H1 (cell line): ENCODE measurements around the gene RREB1. TPM values are rescaled to one million over a fixed set of nuclear protein-coding genes. Genes with fewer than 3 reads are reported as not detected.

Experiments
- CTCF ChIA-PET: fragments of 300-600 bp; sonication (Branson Sonifier 250); formaldehyde crosslinking; loops from one replicate; lab custom pipeline; 2021; ENCODE audit not compliant: partially characterized antibody; lab: Charles Lee
- POLR2A ChIA-PET: fragments of 300-600 bp; sonication (Branson Sonifier 250); formaldehyde crosslinking; loops from one replicate; lab custom pipeline; 2021; ENCODE audit warnings: inconsistent platforms; ENCODE audit not compliant: partially characterized antibody; lab: Charles Lee
- DNase-seq, 2 experiments: peaks; one replicate each; pipeline versions ENCODE4 v3.0.0 to v3.0.0-alpha.2; 2010 to 2022; ENCODE audit warnings: low spot score in 2 of 2, low read depth in 1 of 2, mixed read lengths in 1 of 2
- FAIRE-seq: peaks from 2 replicates; lab custom pipeline; 2011; peaks lifted over from hg19 to GRCh38; lab: Jason Lieb, UNC
- H2AFZ ChIP-seq: 2 replicates; pipeline ENCODE4 v1.8.1; 2012; ENCODE audit warnings: low read length, inconsistent platforms
- H2AK5ac ChIP-seq: 2 replicates; pipeline ENCODE4 v1.6.1; 2013; ENCODE audit warnings: low read depth, low read length
- H2BK120ac ChIP-seq: replicated peaks from 2 replicates; pipeline ENCODE3; 2013; ENCODE audit warnings: low read depth, low read length, inconsistent platforms
- H2BK12ac ChIP-seq: 2 replicates; pipeline ENCODE4 v1.6.1; 2013; ENCODE audit warnings: low read depth, low read length
- H2BK15ac ChIP-seq: 2 replicates; pipeline ENCODE4 v1.6.1; 2013; ENCODE audit warnings: low read length
- H2BK20ac ChIP-seq: 2 replicates; pipeline ENCODE4 v1.6.1; 2013; ENCODE audit warnings: low read length
- H2BK5ac ChIP-seq: 2 replicates; pipeline ENCODE4 v1.6.1; 2013; ENCODE audit warnings: low read depth, low read length
- H3K14ac ChIP-seq: 2 replicates; pipeline ENCODE4 v1.6.1; 2013; ENCODE audit warnings: inconsistent platforms; ENCODE audit not compliant: insufficient read length
- H3K18ac ChIP-seq: 2 replicates; pipeline ENCODE4 v1.6.1; 2013; ENCODE audit warnings: low read length; ENCODE audit errors: extremely low read depth
- H3K23ac ChIP-seq: 2 replicates; pipeline ENCODE4 v1.6.1; 2013; ENCODE audit warnings: inconsistent platforms; ENCODE audit not compliant: insufficient read length
- H3K23me2 ChIP-seq: 2 replicates; pipeline ENCODE4 v1.6.1; 2013; ENCODE audit warnings: low read depth, low read length
- H3K27ac ChIP-seq: 2 replicates; pipeline ENCODE4 v1.6.1; 2011; ENCODE audit warnings: low read depth, low read length, inconsistent platforms
- H3K27me3 ChIP-seq, 4 experiments: replicated peaks in 1 of 4; 1 replicate in 1 of 4; 2 replicates in 3 of 4; pipeline versions ENCODE4 v1.6.1 to v1.8.1; 2011 to 2013; ENCODE audit warnings: low read length in 3 of 4, mild to moderate bottlenecking in 3 of 4, inconsistent platforms in 2 of 4, mixed read lengths in 2 of 4, moderate library complexity in 1 of 4; ENCODE audit not compliant: control insufficient read depth in 3 of 4, insufficient read depth in 3 of 4; ENCODE audit errors: extremely low read depth in 1 of 4
- H3K36me3 ChIP-seq, 4 experiments: 2 replicates each; pipeline versions ENCODE4 v1.6.1 to v1.8.1; 2011 to 2013; ENCODE audit warnings: mild to moderate bottlenecking in 4 of 4, low read length in 3 of 4, moderate library complexity in 2 of 4, control low read depth in 1 of 4, inconsistent platforms in 1 of 4; ENCODE audit not compliant: insufficient read depth in 4 of 4, control insufficient read depth in 2 of 4
- H3K4ac ChIP-seq: replicated peaks from 2 replicates; pipeline ENCODE3; 2013; ENCODE audit warnings: low read length, low read depth, mixed read lengths, inconsistent platforms; ENCODE audit not compliant: insufficient read length
- H3K4me1 ChIP-seq, 4 experiments: replicated peaks in 1 of 4; 1 replicate in 1 of 4; 2 replicates in 3 of 4; pipeline versions ENCODE4 v1.6.1 to v1.8.1; 2011 to 2013; ENCODE audit warnings: low read length in 3 of 4, inconsistent platforms in 2 of 4, mixed read lengths in 1 of 4; ENCODE audit not compliant: insufficient read depth in 4 of 4, control insufficient read depth in 3 of 4
- H3K4me2 ChIP-seq, 2 experiments: 2 replicates each; pipeline versions ENCODE4 v1.6.1 to v1.8.1; 2011 to 2013; ENCODE audit warnings: low read depth in 2 of 2, low read length in 2 of 2, control low read depth in 1 of 2, inconsistent platforms in 1 of 2, mild to moderate bottlenecking in 1 of 2; ENCODE audit not compliant: insufficient read depth in 1 of 2
- H3K4me3 ChIP-seq, 4 experiments: fragments of 200-600, 300-600 bp in 1 of 4; sonication (generic), shearing (Covaris generic), sonication (Bioruptor Twin) in 1 of 4; 2 replicates each; pipeline versions ENCODE4 v1.5.1 to v1.8.1; 2011 to 2016; ENCODE audit warnings: low read length in 4 of 4, low read depth in 3 of 4, control low read depth in 2 of 4, inconsistent platforms in 2 of 4, mild to moderate bottlenecking in 2 of 4, mixed read lengths in 1 of 4, moderate library complexity in 1 of 4; ENCODE audit not compliant: insufficient read depth in 2 of 4; ENCODE audit errors: extremely low read depth in 1 of 4
- H3K56ac ChIP-seq: replicated peaks from 2 replicates; pipeline ENCODE3; 2013; ENCODE audit warnings: low read depth, mild to moderate bottlenecking, mixed read lengths, low read length, inconsistent platforms; ENCODE audit not compliant: insufficient read length
- H3K79me1 ChIP-seq: 2 replicates; pipeline ENCODE4 v1.6.1; 2013; ENCODE audit warnings: low read depth, low read length, control low read depth
- H3K79me2 ChIP-seq, 2 experiments: 2 replicates each; pipeline versions ENCODE4 v1.6.1 to v1.8.1; 2012 to 2013; ENCODE audit warnings: low read length in 2 of 2, mild to moderate bottlenecking in 2 of 2, inconsistent platforms in 1 of 2; ENCODE audit not compliant: insufficient read depth in 2 of 2, control insufficient read depth in 1 of 2
- H3K9ac ChIP-seq, 4 experiments: replicated peaks in 1 of 4; 1 replicate in 1 of 4; 2 replicates in 3 of 4; pipeline versions ENCODE4 v1.6.1 to v1.8.1; 2011 to 2013; ENCODE audit warnings: low read depth in 3 of 4, low read length in 3 of 4, control low read depth in 2 of 4, mild to moderate bottlenecking in 2 of 4, moderate library complexity in 2 of 4, inconsistent platforms in 1 of 4; ENCODE audit errors: extremely low read depth in 1 of 4
- H3K9me3 ChIP-seq, 2 experiments: 2 replicates each; pipeline versions ENCODE4 v1.6.1 to v1.8.1; 2012 to 2013; ENCODE audit warnings: mild to moderate bottlenecking in 2 of 2, moderate library complexity in 2 of 2, control low read depth in 1 of 2, inconsistent platforms in 1 of 2, low read depth in 1 of 2, low read length in 1 of 2, mixed read lengths in 1 of 2; ENCODE audit not compliant: insufficient read depth in 2 of 2
- H4K20me1 ChIP-seq, 2 experiments: replicated peaks in 1 of 2; 2 replicates each; pipeline versions ENCODE3 to v1.8.1; 2011 to 2013; ENCODE audit warnings: inconsistent platforms in 2 of 2, low read length in 2 of 2, mild to moderate bottlenecking in 1 of 2; ENCODE audit not compliant: insufficient read depth in 2 of 2, control insufficient read depth in 1 of 2
- H4K5ac ChIP-seq: 2 replicates; pipeline ENCODE4 v1.6.1; 2013; ENCODE audit warnings: low read length, low read depth, mixed read lengths, inconsistent platforms; ENCODE audit not compliant: insufficient read length
- H4K8ac ChIP-seq: 2 replicates; pipeline ENCODE4 v1.8.0; 2013; ENCODE audit warnings: mild to moderate bottlenecking, moderate library complexity, low read length, inconsistent platforms; ENCODE audit not compliant: insufficient read depth; ENCODE audit errors: extremely low read depth
- H4K91ac ChIP-seq: replicated peaks from 2 replicates; pipeline ENCODE3; 2013; ENCODE audit warnings: low read length, mixed read lengths, inconsistent platforms; ENCODE audit not compliant: insufficient read length
- CREB1 ChIP-seq: IDR thresholded peaks from 2 replicates; pipeline ENCODE4 v1.6.1; 2012; ENCODE audit warnings: inconsistent platforms
- KDM5A ChIP-seq: fragments of 200-600 bp; IDR thresholded peaks from 2 replicates; pipeline ENCODE4 v1.7.1; 2012; ENCODE audit warnings: mild to moderate bottlenecking, low read length, inconsistent platforms, mixed read lengths
- PHF8 ChIP-seq: fragments of 200-600 bp; sonication (generic); conservative IDR thresholded peaks from 2 replicates; pipeline ENCODE4 v1.7.1; 2012; ENCODE audit warnings: low read depth, mild to moderate bottlenecking, inconsistent platforms, low read length, moderate library complexity
- WGBS, 2 experiments: shearing (Covaris generic) in 1 of 2; methylation state at CpG; one replicate each; pipeline versions ENCODE4 v1.1.6 to v1.1.7; 2013 to 2015; ENCODE audit warnings: low lambda C conversion rate in 2 of 2, mixed read lengths in 2 of 2, inconsistent platforms in 1 of 2, low coverage in 1 of 2, missing lambda C conversion rate in 1 of 2; ENCODE audit not compliant: insufficient replicate concordance in 2 of 2, insufficient coverage in 1 of 2, insufficient read length in 1 of 2; ENCODE audit errors: extremely low coverage in 1 of 2, missing lambda C conversion rate in 1 of 2; 5-methylcytosine and 5-hydroxymethylcytosine counted together
- polyA plus RNA-seq, 7 experiments: library from polyadenylated mRNA; depleted of rRNA in 3 of 7; stranded (reverse) in 5 of 7; unstranded in 2 of 7; fragments of >200 nt in 5 of 7; fragments of 200-250 nt in 2 of 7; gene quantifications; 1 replicate in 5 of 7; 2 replicates in 1 of 7; 4 replicates in 1 of 7; pipeline versions ENCODE4 v1.2.1 to v1.2.3, GENCODE V29; 2011 to 2013; ENCODE audit warnings: missing spikeins in 2 of 7, mixed read lengths in 2 of 7
- total RNA-seq: library from RNA; stranded (reverse); fragmentation: NEBNext Ultra II Directional; extraction: Animal tissue kit (Norgen Biotek cat#: 25700); gene quantifications from 2 replicates; pipeline ENCODE4 v1.2.1, GENCODE V29; 2021

Gene RREB1
- total and polyA plus RNA-seq, 2 of the 8 experiments (the other 6 are each of a cell fraction or from before 2014, with no cell fraction given), result 3.9 to 34.7 TPM

DNA sequence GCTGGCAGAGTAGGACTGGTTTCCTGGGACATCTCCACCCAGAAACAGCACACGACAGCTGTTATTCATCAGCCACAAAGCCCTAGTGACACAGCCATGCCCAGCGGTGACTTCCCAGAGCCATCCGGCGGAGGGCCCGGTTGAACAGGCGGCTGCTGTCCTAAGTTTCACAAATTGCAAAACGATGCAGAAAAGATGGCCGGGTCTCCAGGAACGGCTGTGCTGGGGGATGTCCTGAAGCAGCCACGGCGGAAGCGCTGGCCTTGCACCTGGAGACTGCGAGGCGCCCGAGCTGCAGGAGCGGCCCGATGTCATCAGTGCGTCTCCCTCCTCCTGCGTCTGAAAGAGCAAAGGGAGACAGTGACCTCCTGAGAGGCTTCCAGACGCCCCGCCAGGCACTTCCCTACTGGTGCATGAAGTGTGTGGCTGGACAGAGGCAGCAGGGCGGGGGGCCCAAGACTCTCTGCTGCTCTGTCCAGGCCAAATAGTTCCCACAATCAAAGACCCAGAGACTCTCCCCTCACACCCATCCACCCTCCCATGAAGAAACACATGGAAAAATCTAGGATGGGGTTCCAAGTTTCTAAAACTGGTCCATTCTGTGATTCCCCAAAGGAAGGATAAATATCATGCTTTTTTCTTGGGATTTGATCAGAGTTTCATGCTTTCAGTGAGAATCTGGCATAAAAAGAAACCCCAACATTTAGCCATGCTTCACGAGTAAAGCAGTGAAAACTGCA lies 161.2 kb downstream of the RREB1 start:
- H3K4ac ChIP-seq, result no peak overlapping the region
- H3K4me1 ChIP-seq, result no peaks in the 10 kb centered on the region
- H3K9ac ChIP-seq, result no peak overlapping the region
- no peaks in the 10 kb centered on the region for H4K20me1 ChIP-seq
- H2BK15ac ChIP-seq, result no peak overlapping the region
- H2BK20ac ChIP-seq, result no peak overlapping the region
- H4K5ac ChIP-seq, result no peak overlapping the region
- no peak for FAIRE-seq
- POLR2A ChIA-PET, result no interaction called here
- no peaks in the 10 kb centered on the region for H3K36me3 ChIP-seq
- H3K27ac ChIP-seq, result no peak overlapping the region
- TF ChIP-seq CREB1 (no peak), KDM5A (no peak), PHF8 (no peak)
- TF ChIP-seq, all 59 proteins: peak for 0
- H2BK120ac ChIP-seq, result no peak overlapping the region
- no peak overlapping the region for H2AK5ac ChIP-seq
- no peak overlapping the region for H3K56ac ChIP-seq
- DNase-seq, result peak in 1 of 2 experiments; percentile 37
- H3K4me3 ChIP-seq, result no peak overlapping the region
- H2BK12ac ChIP-seq, result no peak overlapping the region
- no peak overlapping the region for H4K91ac ChIP-seq
- no peaks in the 10 kb centered on the region for H3K9me3 ChIP-seq
- H3K79me2 ChIP-seq, result no peaks in the 10 kb centered on the region
- H3K4me2 ChIP-seq, result no peak overlapping the region
- H3K18ac ChIP-seq, result no peak overlapping the region
- no peak overlapping the region for H3K23ac ChIP-seq
- H3K14ac ChIP-seq, result no peak overlapping the region
- WGBS, 2 experiments, result 90% methylated on average over 21 of the region's 23 CpGs; no CpG with 5 or more reads in 1 of the 2 experiments
- no peaks in the 10 kb centered on the region for H3K79me1 ChIP-seq
- CTCF ChIA-PET, result interaction anchor here (0.5 to 1.1 kb wide), 7 partner anchors 9 to 594 kb away, joined by 3 to 5 read pairs (median 4); no protein-coding TSS in a partner anchor
- H3K23me2 ChIP-seq, result no peaks in the 10 kb centered on the region
- no peak overlapping the region for H2AFZ ChIP-seq
- H3K27me3 ChIP-seq, result no peaks in the 10 kb centered on the region
- H4K8ac ChIP-seq, result no peak overlapping the region
- H2BK5ac ChIP-seq, result no peak overlapping the region
